Stimulated activated CD8-positive, alpha-beta memory T cell treated with anti-CD3 and anti-CD28 coated beads, Interleukin-4, amount 100 ng/mL, for 1 hour (primary cell): ENCODE measurements around the gene LDB2.
"Not testable (repeated sequence)": the region's sequence is repeated elsewhere in the genome, so short reads cannot be mapped to it uniquely, and the experiment has no call there.

Experiments
- DNase-seq, 2 donors: peaks; one replicate each; pipeline ENCODE4 v3.0.0-alpha.2; 2020; ENCODE audit warnings: low read depth in 2 of 2, low spot score in 1 of 2

Gene LDB2

GRCh38 chr4:16660656-16661055 lies 237.8 kb downstream of the LDB2 start:
- no peak for DNase-seq

- no peak for DNase-seq
Observed at GRCh38 chr4:16659694-16660093, 238.8 kb downstream of the LDB2 start.

- DNase-seq, result no peak
Observed at GRCh38 chr4:16659079-16659478, 239.4 kb downstream of the LDB2 start.

- DNase-seq, result no peak
Observed at GRCh38 chr4:16658183-16658582, 240.3 kb downstream of the LDB2 start.

GRCh38 chr4:16655111-16655510 lies 243.3 kb downstream of the LDB2 start:
- no peak for DNase-seq

- no peak for DNase-seq
Observed at GRCh38 chr4:16652732-16653305, 245.6 kb downstream of the LDB2 start.

GRCh38 chr4:16646459-16646858 lies 252.0 kb downstream of the LDB2 start:
- DNase-seq, result no peak

- no peak for DNase-seq
Observed at GRCh38 chr4:16643893-16644292, 254.6 kb downstream of the LDB2 start.

GRCh38 chr4:16642897-16643296 lies 255.5 kb downstream of the LDB2 start:
- DNase-seq, result no peak

GRCh38 chr4:16641971-16642370 lies 256.5 kb downstream of the LDB2 start:
- no peak for DNase-seq

GRCh38 chr4:16636912-16637630 lies 261.4 kb downstream of the LDB2 start:
- DNase-seq, result no peak

GRCh38 chr4:16636304-16636703 lies 262.1 kb downstream of the LDB2 start:
- no peak for DNase-seq

- DNase-seq, result not testable (repeated sequence)
Observed at GRCh38 chr4:16629274-16629673, 269.2 kb downstream of the LDB2 start.

GRCh38 chr4:16628835-16629234 lies 269.6 kb downstream of the LDB2 start:
- not testable (repeated sequence) for DNase-seq

- DNase-seq, result no peak
Observed at GRCh38 chr4:16627999-16628398, 270.4 kb downstream of the LDB2 start.

- DNase-seq, result no peak
Observed at GRCh38 chr4:16626945-16627344, 271.5 kb downstream of the LDB2 start.

- DNase-seq, result no peak
Observed at GRCh38 chr4:16622826-16623225, 275.6 kb downstream of the LDB2 start.

GRCh38 chr4:16617435-16617834 lies 281.0 kb downstream of the LDB2 start:
- DNase-seq, result no peak

- DNase-seq, result no peak
Observed at GRCh38 chr4:16617011-16617410, 281.4 kb downstream of the LDB2 start.

GRCh38 chr4:16609170-16609758 lies 289.2 kb downstream of the LDB2 start:
- DNase-seq, result no peak

GRCh38 chr4:16608611-16609125 lies 289.8 kb downstream of the LDB2 start:
- DNase-seq, result no peak

GRCh38 chr4:16608123-16608522 lies 290.3 kb downstream of the LDB2 start:
- no peak for DNase-seq
